ENCODE results near the gene MICAL1.

MICAL1 gene

DNA sequence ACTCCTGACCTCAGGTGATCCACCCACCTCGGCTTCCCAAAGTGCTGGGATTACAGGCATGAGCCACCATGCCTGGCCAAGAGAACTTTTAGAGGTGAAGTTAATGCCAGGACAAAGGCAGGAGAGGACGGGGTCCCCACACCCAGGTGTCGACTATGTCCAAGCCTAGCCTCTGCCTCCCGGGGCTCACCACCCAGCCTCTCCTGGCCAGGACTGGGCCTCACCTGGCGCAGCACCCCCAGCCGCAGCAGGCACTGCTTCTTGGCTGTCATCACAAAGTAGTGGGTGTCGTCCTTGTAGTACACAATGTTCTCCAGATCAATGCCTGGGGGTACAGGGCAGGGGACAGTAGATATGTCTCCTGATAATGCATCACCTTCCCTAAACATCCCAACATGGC is 4.2 kb downstream of the MICAL1 start:
- H3K9ac ChIP-seq (ENCODE audit: low read depth, low read length), result no peak overlapping the region
- no peaks in the 10 kb centered on the region for H3K27me3 ChIP-seq (ENCODE audit: control insufficient read depth, insufficient read depth, low read length)
- no peak overlapping the region for H3K27ac ChIP-seq (ENCODE audit: low read depth, low read length)
- peaks cover 52% of the 10 kb centered on the region for H3K36me3 ChIP-seq (ENCODE audit: control insufficient read depth, insufficient read depth, low read length)
- no peaks in the 10 kb centered on the region for H3K9me3 ChIP-seq (ENCODE audit: control insufficient read depth, insufficient read depth, low read length)
- peaks cover 8% of the 10 kb centered on the region; the same call in 1 of the 2 replicates for H3K4me1 ChIP-seq (ENCODE audit: control insufficient read depth, insufficient read depth, low read length)
- no peak overlapping the region for H3K4me3 ChIP-seq (ENCODE audit: low read depth, low read length)

DNA sequence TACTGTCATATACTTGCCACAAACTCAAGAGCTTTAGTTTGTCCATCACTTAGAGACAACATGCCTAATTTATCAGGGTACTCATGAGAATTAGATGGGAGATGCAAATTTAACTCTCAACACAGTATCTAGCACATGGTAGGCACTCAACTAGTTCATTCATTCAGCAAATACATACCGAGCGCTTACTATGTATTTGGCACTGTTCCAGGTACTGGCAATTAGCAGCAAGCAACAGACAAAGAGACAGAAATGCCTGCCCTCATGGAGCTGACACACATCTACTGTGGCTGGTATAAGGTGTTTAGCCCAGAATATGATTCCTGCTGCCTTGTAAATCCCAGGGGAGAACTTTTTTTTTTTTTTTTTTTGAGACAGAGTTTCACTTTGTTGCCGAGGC is 4.8 kb downstream of the MICAL1 start:
- peaks cover 57% of the 10 kb centered on the region for H3K36me3 ChIP-seq (ENCODE audit: control insufficient read depth, insufficient read depth, low read length)

DNA sequence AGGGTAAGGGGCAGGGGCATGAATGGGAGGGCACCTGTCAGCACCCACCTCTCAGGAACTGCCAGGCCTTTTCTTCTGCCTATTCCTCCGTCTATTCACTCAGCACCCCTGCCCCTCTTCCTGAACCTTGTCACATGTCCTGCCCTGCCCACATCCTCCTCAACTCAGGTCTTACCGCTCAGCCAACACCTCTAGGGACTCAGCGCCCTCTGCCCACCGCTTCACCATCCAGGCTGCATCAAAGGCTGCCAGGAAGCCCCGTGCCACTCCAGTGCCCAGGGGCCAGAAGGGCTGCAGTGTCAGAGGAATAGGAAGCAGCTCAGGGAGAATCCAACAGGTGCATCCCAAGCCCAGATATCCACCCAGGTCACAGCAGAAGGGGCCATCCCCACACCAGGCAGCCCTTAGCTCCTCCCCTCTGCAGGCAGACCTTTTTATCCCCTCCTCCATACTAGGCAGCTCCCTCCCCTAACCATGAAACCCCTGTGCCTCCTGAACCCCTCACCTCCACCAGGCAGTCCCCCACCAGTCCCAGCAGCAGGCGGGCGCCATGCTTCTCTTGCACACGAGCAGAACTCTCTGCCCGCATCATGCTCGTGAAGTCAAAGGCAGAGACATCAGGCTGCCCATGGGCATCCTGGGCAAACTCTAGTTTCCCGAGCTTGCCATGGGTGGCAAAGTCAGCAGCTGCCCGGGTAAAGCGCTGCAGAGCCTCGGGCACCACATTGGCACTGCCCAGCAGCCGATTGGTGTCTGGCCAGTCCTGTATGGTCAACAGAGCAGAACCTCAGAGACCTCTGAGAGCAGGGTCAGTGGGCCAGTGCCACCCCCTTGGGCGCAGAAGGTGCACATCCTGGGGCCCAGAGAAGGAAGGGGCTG is 5.5 kb downstream of the MICAL1 start:
- Histone ChIP-seq H3K36me3 (ENCODE audit: control insufficient read depth, insufficient read depth, low read length) (peaks cover 65% of the 10 kb centered on the region), H3K9me3 (ENCODE audit: control insufficient read depth, insufficient read depth, low read length) (no peaks in the 10 kb centered on the region)

More for the DNA sequence above, 4.8 kb downstream of the MICAL1 start:
- Histone ChIP-seq H3K9ac (ENCODE audit: low read depth, low read length) (no peak overlapping the region), H3K27me3 (ENCODE audit: control insufficient read depth, insufficient read depth, low read length) (no peaks in the 10 kb centered on the region), H3K27ac (ENCODE audit: low read depth, low read length) (no peak overlapping the region), H3K9me3 (ENCODE audit: control insufficient read depth, insufficient read depth, low read length) (no peaks in the 10 kb centered on the region), H3K4me1 (ENCODE audit: control insufficient read depth, insufficient read depth, low read length) (peaks cover 8% of the 10 kb centered on the region; the same call in 1 of the 2 replicates), H3K4me3 (ENCODE audit: low read depth, low read length) (no peak overlapping the region)

DNA sequence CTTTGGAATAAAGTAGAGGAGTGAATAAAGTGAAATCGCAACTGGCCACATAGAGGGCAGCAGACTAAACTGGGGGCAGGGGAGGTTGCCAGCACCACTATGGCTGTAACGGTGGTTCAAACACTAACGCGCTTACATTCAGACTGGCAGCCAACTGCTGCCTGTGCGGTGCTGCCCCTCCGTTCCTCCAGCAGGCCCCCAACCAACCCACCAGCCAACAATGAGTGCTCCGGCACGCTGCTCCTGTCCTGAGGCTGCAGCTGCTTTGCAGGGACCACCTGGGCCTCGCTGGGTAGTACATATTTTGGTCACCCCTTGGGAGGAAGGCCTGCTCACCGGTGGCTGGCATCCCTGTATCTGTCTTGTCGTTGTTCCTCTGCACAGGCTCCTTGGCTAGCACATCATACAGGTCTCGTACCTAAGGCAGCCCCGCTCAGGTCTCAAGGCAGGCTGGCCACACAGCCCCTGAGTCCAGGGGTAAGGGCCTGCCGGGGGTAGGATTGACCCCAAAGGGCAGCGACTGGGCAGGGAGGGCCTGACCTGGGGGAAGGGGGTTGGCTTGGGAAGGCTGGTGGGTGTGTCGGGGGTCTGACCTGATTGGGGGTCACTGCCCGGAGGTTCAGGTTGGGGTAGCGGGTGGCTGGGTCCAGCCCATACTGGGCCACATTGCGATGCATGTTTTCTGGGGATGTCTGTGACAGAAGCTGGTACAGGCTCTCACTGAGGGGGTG is 6.3 kb downstream of the MICAL1 start:
- H3K27ac ChIP-seq (ENCODE audit: low read depth, low read length), result no peak overlapping the region
- H3K4me3 ChIP-seq (ENCODE audit: low read depth, low read length), result no peak overlapping the region
- no peak overlapping the region for H3K9ac ChIP-seq (ENCODE audit: low read depth, low read length)

More for the DNA sequence above, 5.5 kb downstream of the MICAL1 start:
- Histone ChIP-seq H3K4me3 (ENCODE audit: low read depth, low read length) (no peak overlapping the region), H3K27me3 (ENCODE audit: control insufficient read depth, insufficient read depth, low read length) (no peaks in the 10 kb centered on the region), H3K4me1 (ENCODE audit: control insufficient read depth, insufficient read depth, low read length) (peaks cover 8% of the 10 kb centered on the region; the same call in 1 of the 2 replicates), H3K9ac (ENCODE audit: low read depth, low read length) (no peak overlapping the region), H3K27ac (ENCODE audit: low read depth, low read length) (no peak overlapping the region)

DNA sequence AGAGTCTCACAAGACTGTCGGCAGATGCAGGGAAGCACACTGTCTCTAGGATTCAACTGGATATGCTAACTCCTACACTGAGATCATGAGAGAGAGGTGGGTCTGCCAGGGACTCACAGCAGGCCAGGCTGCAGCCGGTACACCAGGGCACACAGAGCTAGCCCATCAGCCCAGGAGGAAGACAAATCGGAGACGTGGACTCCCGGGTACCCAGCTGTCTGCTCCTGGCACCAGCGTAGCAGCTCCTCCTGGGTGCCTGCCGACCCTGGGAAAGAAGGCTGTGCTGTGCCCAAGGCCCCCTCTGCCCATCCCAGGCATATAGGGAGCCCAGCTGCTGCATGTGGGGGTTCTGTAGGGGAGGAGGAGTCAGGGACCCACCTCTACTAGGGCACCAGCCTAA is 7.0 kb downstream of the MICAL1 start:
- Histone ChIP-seq H3K9me3 (ENCODE audit: control insufficient read depth, insufficient read depth, low read length) (no peaks in the 10 kb centered on the region), H3K27me3 (ENCODE audit: control insufficient read depth, insufficient read depth, low read length) (no peaks in the 10 kb centered on the region), H3K36me3 (ENCODE audit: control insufficient read depth, insufficient read depth, low read length) (peaks cover 77% of the 10 kb centered on the region), H3K4me1 (ENCODE audit: control insufficient read depth, insufficient read depth, low read length) (no peaks in the 10 kb centered on the region), H3K9ac (ENCODE audit: low read depth, low read length) (no peak overlapping the region), H3K27ac (ENCODE audit: low read depth, low read length) (no peak overlapping the region), H3K4me3 (ENCODE audit: low read depth, low read length) (no peak overlapping the region)

More for the DNA sequence above, 6.3 kb downstream of the MICAL1 start:
- no peaks in the 10 kb centered on the region for H3K9me3 ChIP-seq (ENCODE audit: control insufficient read depth, insufficient read depth, low read length)
- 0 out of 2 replicates have a peak, but pooled peaks cover 3% of the 10 kb centered on the region for H3K4me1 ChIP-seq (ENCODE audit: control insufficient read depth, insufficient read depth, low read length)
- no peaks in the 10 kb centered on the region for H3K27me3 ChIP-seq (ENCODE audit: control insufficient read depth, insufficient read depth, low read length)
- peaks cover 73% of the 10 kb centered on the region for H3K36me3 ChIP-seq (ENCODE audit: control insufficient read depth, insufficient read depth, low read length)

DNA sequence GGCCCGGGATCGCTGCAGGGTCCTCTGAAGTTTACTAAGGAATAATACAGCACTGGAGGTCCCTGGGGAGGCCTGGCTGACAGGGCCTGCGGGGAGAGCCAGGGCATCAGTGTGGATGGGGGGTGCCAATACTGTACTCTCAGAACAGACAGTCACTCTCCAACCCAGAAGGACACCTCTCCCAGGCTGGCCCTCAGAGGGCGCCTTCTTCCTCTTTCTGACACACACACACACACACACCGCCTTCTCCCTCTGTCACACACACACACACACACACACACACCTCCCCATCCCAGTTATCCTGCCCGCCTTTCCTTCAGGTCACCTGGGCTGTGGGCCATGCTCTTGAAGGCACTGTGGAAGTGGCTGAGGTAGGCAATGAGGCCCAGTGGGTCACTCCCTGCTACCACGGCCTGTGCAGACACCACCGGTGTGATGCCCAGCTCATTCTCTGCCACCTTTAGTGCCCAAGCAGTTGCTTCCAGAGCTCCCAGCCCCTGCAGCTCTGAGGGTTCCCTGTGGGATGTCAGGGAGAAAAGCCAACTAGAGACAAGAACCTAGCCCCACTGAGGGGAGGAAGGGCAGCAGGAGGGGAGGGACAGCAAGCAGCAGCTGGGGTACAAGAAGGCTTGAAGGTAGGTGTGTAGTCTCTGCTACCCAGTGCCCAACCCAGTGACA is 7.6 kb downstream of the MICAL1 start:
- Histone ChIP-seq H3K27me3 (ENCODE audit: control insufficient read depth, insufficient read depth, low read length) (no peaks in the 10 kb centered on the region), H3K9me3 (ENCODE audit: control insufficient read depth, insufficient read depth, low read length) (no peaks in the 10 kb centered on the region), H3K27ac (ENCODE audit: low read depth, low read length) (no peak overlapping the region), H3K4me1 (ENCODE audit: control insufficient read depth, insufficient read depth, low read length) (no peaks in the 10 kb centered on the region), H3K9ac (ENCODE audit: low read depth, low read length) (no peak overlapping the region), H3K4me3 (ENCODE audit: low read depth, low read length) (no peak overlapping the region), H3K36me3 (ENCODE audit: control insufficient read depth, insufficient read depth, low read length) (peaks cover 78% of the 10 kb centered on the region)

DNA sequence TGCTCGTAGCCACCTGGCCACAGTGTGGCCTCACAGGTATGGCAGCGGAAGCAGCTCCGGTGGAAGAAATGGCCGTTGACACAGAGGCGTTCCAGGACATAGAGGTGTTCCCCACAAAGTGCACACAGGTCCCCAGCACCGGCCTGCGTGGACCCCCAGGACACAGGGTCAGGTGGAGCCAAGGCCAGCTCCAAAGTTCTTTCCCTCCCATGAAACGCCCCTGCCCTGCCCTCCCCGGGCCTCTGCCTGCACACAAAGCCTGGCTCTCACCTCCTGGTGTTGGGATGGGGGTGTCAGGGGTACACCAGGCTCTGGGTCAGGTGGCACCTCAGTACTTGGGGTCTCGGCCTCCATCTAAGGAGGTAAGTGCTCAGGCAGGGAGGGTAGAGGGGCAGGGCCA is 8.5 kb downstream of the MICAL1 start:
- no peaks in the 10 kb centered on the region for H3K4me1 ChIP-seq (ENCODE audit: control insufficient read depth, insufficient read depth, low read length)
- no peaks in the 10 kb centered on the region for H3K9me3 ChIP-seq (ENCODE audit: control insufficient read depth, insufficient read depth, low read length)
- H3K27ac ChIP-seq (ENCODE audit: low read depth, low read length), result no peak overlapping the region
- H3K9ac ChIP-seq (ENCODE audit: low read depth, low read length), result no peak overlapping the region
- no peaks in the 10 kb centered on the region for H3K27me3 ChIP-seq (ENCODE audit: control insufficient read depth, insufficient read depth, low read length)
- no peak overlapping the region for H3K4me3 ChIP-seq (ENCODE audit: low read depth, low read length)
- H3K36me3 ChIP-seq (ENCODE audit: control insufficient read depth, insufficient read depth, low read length), result peaks cover 81% of the 10 kb centered on the region

DNA sequence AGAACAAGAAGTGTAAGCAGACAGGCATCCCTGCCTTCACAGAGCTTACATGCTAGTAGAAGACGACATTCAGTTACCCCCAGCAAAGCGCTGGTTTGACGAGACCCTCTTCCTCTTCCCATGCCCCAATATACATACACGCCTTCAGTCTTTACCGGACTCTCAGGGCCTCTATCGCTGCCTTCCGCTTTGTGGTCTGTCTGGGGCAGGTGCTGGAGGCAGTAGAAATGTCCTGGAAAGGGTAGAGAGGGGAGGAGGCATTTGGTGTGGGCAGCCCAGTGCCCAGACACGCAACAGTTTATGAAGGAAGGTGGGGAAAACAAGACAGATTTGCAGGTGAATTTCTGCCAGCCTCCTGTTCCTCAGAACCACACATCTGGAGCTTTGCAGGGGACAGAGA is 9.0 kb downstream of the MICAL1 start:
- peaks cover 75% of the 10 kb centered on the region for H3K36me3 ChIP-seq (ENCODE audit: control insufficient read depth, insufficient read depth, low read length)

DNA sequence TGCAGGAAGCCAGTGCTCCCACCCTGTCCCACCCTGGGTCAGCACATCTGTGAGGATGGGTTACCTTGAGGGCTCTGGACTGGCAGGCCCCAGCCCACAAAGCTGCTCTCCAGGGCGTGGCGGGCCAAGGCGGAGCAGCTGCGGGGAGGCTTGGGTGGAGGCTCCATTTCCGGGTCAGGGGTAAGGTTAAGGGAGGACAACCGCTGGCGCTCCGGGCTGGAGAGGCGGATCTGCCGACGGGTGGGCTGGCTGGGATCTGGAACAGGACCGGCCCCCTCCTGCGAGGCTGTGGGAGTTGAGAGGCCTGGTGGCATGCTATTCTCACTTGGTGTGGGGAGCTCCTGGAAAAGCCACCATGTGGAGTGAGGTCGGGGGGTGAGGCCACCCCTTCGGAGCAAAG is 9.5 kb downstream of the MICAL1 start:
- Histone ChIP-seq H3K4me1 (ENCODE audit: control insufficient read depth, insufficient read depth, low read length) (peaks cover 3% of the 10 kb centered on the region; the same call in 1 of the 2 replicates), H3K4me3 (ENCODE audit: low read depth, low read length) (no peak overlapping the region), H3K27me3 (ENCODE audit: control insufficient read depth, insufficient read depth, low read length) (no peaks in the 10 kb centered on the region), H3K27ac (ENCODE audit: low read depth, low read length) (no peak overlapping the region), H3K36me3 (ENCODE audit: control insufficient read depth, insufficient read depth, low read length) (peaks cover 73% of the 10 kb centered on the region), H3K9me3 (ENCODE audit: control insufficient read depth, insufficient read depth, low read length) (no peaks in the 10 kb centered on the region), H3K9ac (ENCODE audit: low read depth, low read length) (no peak overlapping the region)

More for the DNA sequence above, 9.0 kb downstream of the MICAL1 start:
- Histone ChIP-seq H3K27ac (ENCODE audit: low read depth, low read length) (no peak overlapping the region), H3K9ac (ENCODE audit: low read depth, low read length) (no peak overlapping the region), H3K4me3 (ENCODE audit: low read depth, low read length) (no peak overlapping the region), H3K4me1 (ENCODE audit: control insufficient read depth, insufficient read depth, low read length) (peaks cover 3% of the 10 kb centered on the region; the same call in 1 of the 2 replicates), H3K9me3 (ENCODE audit: control insufficient read depth, insufficient read depth, low read length) (no peaks in the 10 kb centered on the region), H3K27me3 (ENCODE audit: control insufficient read depth, insufficient read depth, low read length) (no peaks in the 10 kb centered on the region)

DNA sequence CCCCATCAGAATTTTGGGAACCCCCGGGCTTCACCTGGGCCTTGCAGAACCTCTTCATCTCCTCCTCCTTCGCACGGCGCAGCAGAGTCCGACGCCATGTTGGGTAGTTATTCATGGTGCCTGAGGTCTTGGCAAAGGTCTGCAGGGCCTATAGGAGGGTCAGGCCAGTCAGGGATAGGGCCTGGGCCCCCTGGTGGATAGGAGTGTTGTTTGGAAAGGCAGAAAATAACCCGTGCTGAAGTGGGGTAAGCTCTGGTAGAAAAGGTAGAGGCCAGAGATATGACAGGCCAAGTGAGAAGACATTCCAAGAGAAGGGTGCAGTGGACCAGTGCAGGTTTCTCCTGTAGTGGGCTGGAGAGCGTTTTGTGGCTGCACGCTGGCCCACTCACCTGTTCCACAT is 10.2 kb downstream of the MICAL1 start:
- Histone ChIP-seq H3K36me3 (ENCODE audit: control insufficient read depth, insufficient read depth, low read length) (peaks cover 67% of the 10 kb centered on the region), H3K9me3 (ENCODE audit: control insufficient read depth, insufficient read depth, low read length) (no peaks in the 10 kb centered on the region), H3K4me1 (ENCODE audit: control insufficient read depth, insufficient read depth, low read length) (peaks cover 3% of the 10 kb centered on the region; the same call in 1 of the 2 replicates)

More for the DNA sequence above, 10.2 kb downstream of the MICAL1 start:
- Histone ChIP-seq H3K27me3 (ENCODE audit: control insufficient read depth, insufficient read depth, low read length) (no peaks in the 10 kb centered on the region), H3K27ac (ENCODE audit: low read depth, low read length) (no peak overlapping the region), H3K4me3 (ENCODE audit: low read depth, low read length) (no peak overlapping the region), H3K9ac (ENCODE audit: low read depth, low read length) (no peak overlapping the region)

All from HUES48 (cell line).